Activated CD8-positive, alpha-beta T cell treated with anti-CD3 and anti-CD28 coated beads, Interleukin-2, amount 10 ng/mL, durations not matched to agents 7 days and 5 days (primary cell): ENCODE data around the gene NPB. TPM values are rescaled to one million over a fixed set of nuclear protein-coding genes. Genes with fewer than 3 reads are reported as not detected.

Experiments
- ATAC-seq: fragments of 150-1000 bp; cut with Tn5 transposase; one replicate; pipeline ENCODE4 v1.10.0; 2021; ENCODE audit warnings: moderate library complexity
- CTCF ChIA-PET: fragments of 350-600 bp; sonication (Branson Sonifier 250); formaldehyde crosslinking; loops from one replicate; lab custom pipeline; 2021; ENCODE audit warnings: antibody characterized with exemption; lab: Charles Lee
- POLR2A ChIA-PET: fragments of 350-600 bp; sonication (Branson Sonifier 250); formaldehyde crosslinking; loops from one replicate; lab custom pipeline; 2021; ENCODE audit warnings: antibody characterized with exemption; lab: Charles Lee
- DNase-seq: peaks from one replicate; pipeline ENCODE4 v3.0.0-alpha.2; 2020
- H3K27ac Mint-ChIP-seq: one replicate; pipeline ENCODE4 v1.8.0; 2021; ENCODE audit warnings: mild to moderate bottlenecking, mixed read lengths
- H3K27me3 Mint-ChIP-seq: one replicate; pipeline ENCODE4 v1.8.0; 2021; ENCODE audit warnings: low read depth, mixed read lengths
- H3K36me3 Mint-ChIP-seq: one replicate; pipeline ENCODE4 v1.8.0; 2021; ENCODE audit warnings: low read depth, mixed read lengths
- H3K4me1 Mint-ChIP-seq: one replicate; pipeline ENCODE4 v1.8.0; 2021; ENCODE audit warnings: low read depth, mixed read lengths
- H3K4me3 Mint-ChIP-seq: one replicate; pipeline ENCODE4 v1.8.0; 2021; ENCODE audit warnings: mild to moderate bottlenecking, mixed read lengths
- H3K9me3 Mint-ChIP-seq: one replicate; pipeline ENCODE4 v1.8.0; 2022; ENCODE audit warnings: mixed read lengths; ENCODE audit not compliant: insufficient read depth
- total RNA-seq, 2 experiments: library from RNA; stranded (reverse); gene quantifications; one replicate each; pipeline ENCODE4 v1.2.3, GENCODE V29; 2021

Gene NPB
- total RNA-seq, 2 experiments from 2014 or later: 0.18 to 0.55 TPM

GRCh38 chr17:81932333-81932983 lies 30.4 kb downstream of the NPB start:
- no peak for DNase-seq
- Mint-ChIP-seq H3K36me3 (peaks cover 4% of the 10 kb centered on the region), H3K27me3 (no peaks in the 10 kb centered on the region), H3K27ac (no peak overlapping the region), H3K4me1 (peaks cover 28% of the 10 kb centered on the region), H3K4me3 (no peak overlapping the region), H3K9me3 (no peaks in the 10 kb centered on the region)
- ChIA-PET CTCF (interaction anchor here (0.9 to 1.0 kb wide), 2 partner anchors 27 kb away, joined by 3 to 4 read pairs; no protein-coding TSS in a partner anchor), POLR2A (interaction anchor here (0.9 kb wide), 1 partner anchor 16 kb away, joined by 3 read pairs; no protein-coding TSS in a partner anchor)
- no peak for ATAC-seq

GRCh38 chr17:81933178-81933699 lies 31.2 kb downstream of the NPB start:
- Mint-ChIP-seq H3K36me3 (peaks cover 4% of the 10 kb centered on the region), H3K27ac (peak overlapping the region; percentile 11)
- CTCF ChIA-PET: interaction anchor here (1.0 kb wide), 1 partner anchor 26 kb away, joined by 4 read pairs; no protein-coding TSS in a partner anchor

GRCh38 chr17:81934098-81934757 lies 32.2 kb downstream of the NPB start:
- DNase-seq (no peak), ATAC-seq (no peak)
- Mint-ChIP-seq H3K36me3 (peaks cover 4% of the 10 kb centered on the region), H3K9me3 (no peaks in the 10 kb centered on the region), H3K27me3 (no peaks in the 10 kb centered on the region), H3K4me3 (no peak overlapping the region), H3K27ac (no peak overlapping the region), H3K4me1 (peaks cover 34% of the 10 kb centered on the region)
- ChIA-PET CTCF (interaction anchor here (1.0 kb wide), 1 partner anchor 25 kb away, joined by 3 read pairs; no protein-coding TSS in a partner anchor), POLR2A (no interaction called here)

More at GRCh38 chr17:81933178-81933699, 31.2 kb downstream of the NPB start:
- H3K4me3 Mint-ChIP-seq: no peak overlapping the region
- H3K9me3 Mint-ChIP-seq: no peaks in the 10 kb centered on the region
- DNase-seq: no peak
- POLR2A ChIA-PET: no interaction called here
- H3K4me1 Mint-ChIP-seq: peaks cover 36% of the 10 kb centered on the region
- no peaks in the 10 kb centered on the region for H3K27me3 Mint-ChIP-seq
- ATAC-seq: no peak

GRCh38 chr17:81934850-81935708 lies 33.0 kb downstream of the NPB start:
- DNase-seq (no peak), ATAC-seq (no peak)
- H3K36me3 Mint-ChIP-seq: peaks cover 4% of the 10 kb centered on the region
- H3K4me3 Mint-ChIP-seq: peak overlapping the region; percentile 80
- ChIA-PET POLR2A (no interaction called here), CTCF (interaction anchor here (1.0 kb wide), 1 partner anchor 24 kb away, joined by 3 read pairs; no protein-coding TSS in a partner anchor)
- H3K9me3 Mint-ChIP-seq: no peaks in the 10 kb centered on the region
- H3K27ac Mint-ChIP-seq: no peak overlapping the region
- peaks cover 34% of the 10 kb centered on the region for H3K4me1 Mint-ChIP-seq
- no peaks in the 10 kb centered on the region for H3K27me3 Mint-ChIP-seq

GRCh38 chr17:81935709-81936084 lies 33.7 kb downstream of the NPB start:
- H3K27me3 Mint-ChIP-seq: no peaks in the 10 kb centered on the region
- no peaks in the 10 kb centered on the region for H3K9me3 Mint-ChIP-seq
- H3K27ac Mint-ChIP-seq: peak overlapping the region; percentile 43
- H3K4me1 Mint-ChIP-seq: peaks cover 34% of the 10 kb centered on the region
- H3K36me3 Mint-ChIP-seq: peaks cover 4% of the 10 kb centered on the region
- DNase-seq: no peak
- ATAC-seq: no peak
- ChIA-PET CTCF (interaction anchor here (1.8 kb wide), 1 partner anchor 8 kb away, joined by 7 read pairs; no protein-coding TSS in a partner anchor), POLR2A (no interaction called here)
- peak overlapping the region; percentile 80 for H3K4me3 Mint-ChIP-seq

GRCh38 chr17:81939218-81939617 lies 37.2 kb downstream of the NPB start:
- Mint-ChIP-seq H3K9me3 (no peaks in the 10 kb centered on the region), H3K4me3 (no peak overlapping the region), H3K27me3 (no peaks in the 10 kb centered on the region), H3K36me3 (peaks cover 4% of the 10 kb centered on the region), H3K4me1 (peaks cover 21% of the 10 kb centered on the region), H3K27ac (no peak overlapping the region)
- ChIA-PET POLR2A (no interaction called here), CTCF (interaction anchor here (1.1 kb wide), 1 partner anchor 81 kb away, joined by 3 read pairs; no protein-coding TSS in a partner anchor)
- no peak for ATAC-seq
- DNase-seq: no peak

- no peak for ATAC-seq
- Mint-ChIP-seq H3K4me1 (peaks cover 21% of the 10 kb centered on the region), H3K27me3 (no peaks in the 10 kb centered on the region), H3K27ac (peak overlapping the region; percentile 34), H3K9me3 (no peaks in the 10 kb centered on the region), H3K36me3 (peaks cover 4% of the 10 kb centered on the region), H3K4me3 (no peak overlapping the region)
- no peak for DNase-seq
- ChIA-PET POLR2A (no interaction called here), CTCF (no interaction called here)
Observed at GRCh38 chr17:81939881-81940385, 37.9 kb downstream of the NPB start.

- Mint-ChIP-seq H3K36me3 (peaks cover 2% of the 10 kb centered on the region), H3K27me3 (no peaks in the 10 kb centered on the region), H3K4me1 (peaks cover 18% of the 10 kb centered on the region), H3K27ac (peak overlapping the region; percentile 34), H3K4me3 (no peak overlapping the region), H3K9me3 (no peaks in the 10 kb centered on the region)
- ChIA-PET CTCF (interaction anchor here (0.6 kb wide), 1 partner anchor 59 kb away, joined by 3 read pairs; no protein-coding TSS in a partner anchor), POLR2A (no interaction called here)
- ATAC-seq: no peak
- no peak for DNase-seq
Observed at GRCh38 chr17:81940538-81941483, 38.8 kb downstream of the NPB start.

GRCh38 chr17:81941484-81942166 lies 39.6 kb downstream of the NPB start:
- Mint-ChIP-seq H3K9me3 (no peaks in the 10 kb centered on the region), H3K27ac (no peak overlapping the region), H3K36me3 (no peaks in the 10 kb centered on the region), H3K4me1 (peaks cover 13% of the 10 kb centered on the region), H3K4me3 (no peak overlapping the region), H3K27me3 (no peaks in the 10 kb centered on the region)
- no peak for ATAC-seq
- ChIA-PET POLR2A (interaction anchor here (1.0 kb wide), 1 partner anchor 12 kb away, joined by 3 read pairs; no protein-coding TSS in a partner anchor), CTCF (interaction anchor here (0.6 kb wide), 1 partner anchor 60 kb away, joined by 3 read pairs; no protein-coding TSS in a partner anchor)
- DNase-seq: no peak

GRCh38 chr17:81942167-81942553 lies 40.1 kb downstream of the NPB start:
- H3K27me3 Mint-ChIP-seq: no peaks in the 10 kb centered on the region
- DNase-seq (no peak), ATAC-seq (no peak)
- no peaks in the 10 kb centered on the region for H3K36me3 Mint-ChIP-seq
- H3K4me3 Mint-ChIP-seq: no peak overlapping the region
- CTCF ChIA-PET: interaction anchor here (1.5 kb wide), 1 partner anchor 17 kb away, joined by 4 read pairs; no protein-coding TSS in a partner anchor
- no peak overlapping the region for H3K27ac Mint-ChIP-seq
- no peaks in the 10 kb centered on the region for H3K9me3 Mint-ChIP-seq
- peaks cover 12% of the 10 kb centered on the region for H3K4me1 Mint-ChIP-seq
- POLR2A ChIA-PET: interaction anchor here (1.0 kb wide), 1 partner anchor 13 kb away, joined by 3 read pairs; no protein-coding TSS in a partner anchor
